ENCODE measurements around the gene WFIKKN1.

WFIKKN1 gene

GRCh38 chr16:659618-660017 lies 28.8 kb downstream of the WFIKKN1 start:
- no peak for DNase-seq

- no peak for DNase-seq
Observed at GRCh38 chr16:660132-660458, 29.3 kb downstream of the WFIKKN1 start.

DNA sequence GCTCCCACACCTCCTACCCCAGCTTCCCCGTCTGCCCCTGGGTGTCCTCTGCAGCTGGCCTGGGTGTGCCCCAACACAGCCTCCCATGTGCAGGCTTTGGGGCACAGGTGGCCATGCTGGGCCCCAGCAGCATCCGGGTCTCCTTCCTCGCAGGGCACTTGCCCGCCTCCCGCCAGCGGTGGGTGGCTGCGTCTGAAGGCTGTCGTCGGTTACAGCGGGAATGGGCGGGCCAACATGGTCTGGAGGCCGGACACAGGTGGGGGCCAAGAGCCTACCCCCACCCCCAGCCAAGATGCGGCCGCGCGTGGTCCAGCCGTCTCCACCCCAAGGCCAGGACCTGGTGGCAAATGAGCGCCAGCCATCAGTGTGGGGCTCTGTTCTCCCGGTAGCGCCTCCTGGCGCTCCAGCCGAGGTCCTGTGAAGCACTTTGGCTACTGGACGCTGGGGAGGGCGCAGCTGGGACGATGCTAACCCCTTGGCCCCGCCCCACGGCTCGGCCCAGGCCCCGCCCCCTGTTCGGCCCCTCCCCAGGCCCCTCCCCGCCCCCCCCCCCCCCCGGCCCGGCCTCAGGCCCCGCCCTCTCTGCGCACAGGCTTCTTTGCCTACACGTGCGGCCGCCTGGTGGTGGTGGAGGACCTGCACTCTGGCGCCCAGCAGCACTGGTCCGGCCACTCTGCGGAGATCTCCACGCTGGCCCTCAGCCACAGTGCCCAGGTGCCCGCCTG lies 29.8 kb downstream of the WFIKKN1 start:
- no peak for DNase-seq

- DNase-seq, result no peak
Observed at GRCh38 chr16:661184-661821, 30.5 kb downstream of the WFIKKN1 start.

DNA sequence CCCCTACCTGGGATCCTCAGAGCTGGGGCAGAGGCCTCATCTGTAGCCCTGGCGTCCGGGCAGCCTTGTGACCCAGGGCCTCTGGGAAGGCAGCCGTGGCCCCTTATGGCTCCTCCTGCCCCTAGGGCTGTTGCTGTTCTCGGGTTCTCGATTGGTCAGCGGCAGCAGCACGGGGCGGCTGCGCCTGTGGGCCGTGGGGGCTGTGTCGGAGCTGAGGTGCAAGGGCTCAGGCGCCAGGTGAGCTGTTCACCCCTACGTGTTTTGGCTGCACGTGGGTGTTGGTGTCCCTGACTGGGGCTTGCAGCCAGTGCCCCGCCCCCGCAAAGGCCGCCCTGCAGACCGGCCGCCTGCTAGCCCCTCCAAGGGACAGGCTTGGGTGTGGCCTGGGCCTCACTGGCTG lies 31.3 kb downstream of the WFIKKN1 start:
- no peak for DNase-seq

DNA sequence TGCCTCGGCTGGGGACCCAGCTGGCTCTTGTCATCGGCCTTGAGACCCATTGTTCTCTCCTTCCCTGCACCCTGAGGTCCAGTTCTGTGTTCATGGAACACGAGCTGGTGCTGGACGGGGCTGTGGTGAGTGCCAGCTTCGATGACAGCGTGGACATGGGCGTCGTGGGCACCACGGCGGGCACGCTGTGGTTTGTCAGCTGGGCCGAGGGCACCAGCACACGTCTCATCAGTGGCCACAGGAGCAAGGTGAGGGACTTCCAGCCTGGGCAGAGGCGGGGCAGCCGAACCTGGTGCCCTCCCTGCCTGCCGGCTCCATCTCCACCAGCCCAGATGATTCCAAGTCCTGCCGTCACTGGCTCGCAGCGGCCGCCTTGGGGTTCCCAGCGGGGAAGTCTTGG lies 31.8 kb downstream of the WFIKKN1 start:
- no peak for DNase-seq

GRCh38 chr16:666572-666971 lies 35.8 kb downstream of the WFIKKN1 start:
- DNase-seq, result no peak

DNA sequence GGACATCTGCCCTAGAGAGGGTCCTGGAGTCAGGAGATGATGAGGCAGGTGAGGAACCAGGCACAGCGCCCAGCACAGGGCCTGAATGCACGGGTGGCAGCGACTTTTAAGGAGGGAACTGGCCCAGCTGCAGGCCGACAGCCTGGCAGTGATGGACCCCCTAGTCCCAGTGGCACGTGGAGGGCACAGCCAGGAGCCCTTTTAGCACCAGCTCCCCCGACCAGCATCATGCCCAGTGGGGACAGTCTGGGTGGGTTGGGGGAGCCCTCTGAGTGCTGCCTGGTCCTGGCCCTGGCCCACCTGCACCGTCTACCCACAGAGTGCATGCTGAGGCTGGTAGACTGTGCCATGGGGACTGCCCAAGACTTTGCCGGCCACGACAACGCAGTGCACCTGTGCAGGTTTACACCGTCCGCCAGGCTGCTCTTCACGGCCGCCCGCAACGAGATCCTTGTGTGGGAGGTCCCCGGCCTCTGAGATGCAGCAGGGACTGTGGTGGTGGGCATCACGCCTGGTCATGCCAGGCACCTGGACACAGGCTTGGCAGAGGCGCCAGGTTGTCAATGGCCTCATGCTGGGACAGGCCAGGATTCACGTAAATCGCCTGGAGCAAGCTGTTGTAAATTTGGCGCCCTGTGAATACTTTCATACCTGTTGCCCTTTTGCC lies 36.5 kb downstream of the WFIKKN1 start:
- no peak for DNase-seq

DNA sequence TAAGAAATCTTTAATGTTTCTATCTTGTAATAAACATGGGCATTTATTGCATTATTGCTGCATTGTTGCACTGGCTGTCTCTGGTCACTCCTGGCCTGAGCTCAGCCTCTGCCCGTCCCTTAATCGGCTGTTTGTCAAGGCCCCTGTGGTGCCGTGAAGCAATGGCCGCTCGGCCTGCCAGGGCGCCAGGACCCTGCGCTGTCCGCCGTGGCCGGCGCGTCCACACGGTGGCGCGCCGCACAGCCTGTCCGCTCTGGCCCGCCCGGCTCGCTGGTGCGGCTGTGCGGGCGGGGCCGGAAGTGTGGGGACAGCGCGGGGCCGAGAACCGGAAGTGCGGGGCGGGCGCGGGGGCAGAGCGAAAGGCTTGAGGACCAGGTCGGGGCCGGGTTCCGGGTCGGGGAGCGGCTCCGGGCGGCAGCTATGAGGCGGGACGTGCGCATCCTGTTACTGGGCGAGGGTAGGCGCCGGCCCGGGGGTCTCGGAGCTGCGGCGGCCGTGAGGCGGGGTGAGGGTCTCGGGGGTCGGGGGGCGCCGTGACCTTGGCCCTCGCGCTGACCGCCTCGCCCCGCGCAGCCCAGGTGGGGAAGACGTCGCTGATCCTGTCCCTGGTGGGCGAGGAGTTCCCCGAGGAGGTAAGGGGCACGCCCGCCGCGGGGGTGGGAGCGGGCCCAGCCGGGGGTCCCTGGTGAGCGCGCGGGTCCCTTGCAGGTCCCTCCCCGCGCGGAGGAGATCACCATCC lies 37.2 kb downstream of the WFIKKN1 start, which contains the start of gene RHOT2:
Gene RHOT2 (plus strand): TSS at position 353 of the 739 bp plus-strand sequence. CDS start 68 bp downstream, at position 421.
- peak; percentile 72 for DNase-seq

- DNase-seq, result no peak
Observed at GRCh38 chr16:668519-669171, 37.9 kb downstream of the WFIKKN1 start.

DNA sequence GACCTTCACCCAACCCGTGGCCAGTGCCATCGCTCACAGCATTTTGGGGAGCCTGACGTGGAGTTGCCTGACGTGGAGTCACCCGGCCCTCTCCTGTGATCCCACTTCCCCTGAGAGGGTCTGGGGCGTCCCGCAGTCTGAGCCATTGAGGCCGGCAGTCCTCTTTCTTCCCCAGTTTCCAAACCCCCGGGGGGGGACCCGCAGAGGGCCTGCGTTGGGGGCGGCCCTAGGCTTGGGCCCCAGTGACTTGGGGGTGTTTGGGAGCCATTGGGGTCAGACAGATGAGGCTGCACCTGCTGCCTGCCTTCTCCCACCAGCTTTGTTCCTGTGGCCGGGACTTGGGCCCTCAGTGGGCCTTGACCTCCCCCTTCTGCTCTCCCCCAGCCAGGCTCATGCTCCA lies 38.9 kb downstream of the WFIKKN1 start:
- DNase-seq, result no peak

DNA sequence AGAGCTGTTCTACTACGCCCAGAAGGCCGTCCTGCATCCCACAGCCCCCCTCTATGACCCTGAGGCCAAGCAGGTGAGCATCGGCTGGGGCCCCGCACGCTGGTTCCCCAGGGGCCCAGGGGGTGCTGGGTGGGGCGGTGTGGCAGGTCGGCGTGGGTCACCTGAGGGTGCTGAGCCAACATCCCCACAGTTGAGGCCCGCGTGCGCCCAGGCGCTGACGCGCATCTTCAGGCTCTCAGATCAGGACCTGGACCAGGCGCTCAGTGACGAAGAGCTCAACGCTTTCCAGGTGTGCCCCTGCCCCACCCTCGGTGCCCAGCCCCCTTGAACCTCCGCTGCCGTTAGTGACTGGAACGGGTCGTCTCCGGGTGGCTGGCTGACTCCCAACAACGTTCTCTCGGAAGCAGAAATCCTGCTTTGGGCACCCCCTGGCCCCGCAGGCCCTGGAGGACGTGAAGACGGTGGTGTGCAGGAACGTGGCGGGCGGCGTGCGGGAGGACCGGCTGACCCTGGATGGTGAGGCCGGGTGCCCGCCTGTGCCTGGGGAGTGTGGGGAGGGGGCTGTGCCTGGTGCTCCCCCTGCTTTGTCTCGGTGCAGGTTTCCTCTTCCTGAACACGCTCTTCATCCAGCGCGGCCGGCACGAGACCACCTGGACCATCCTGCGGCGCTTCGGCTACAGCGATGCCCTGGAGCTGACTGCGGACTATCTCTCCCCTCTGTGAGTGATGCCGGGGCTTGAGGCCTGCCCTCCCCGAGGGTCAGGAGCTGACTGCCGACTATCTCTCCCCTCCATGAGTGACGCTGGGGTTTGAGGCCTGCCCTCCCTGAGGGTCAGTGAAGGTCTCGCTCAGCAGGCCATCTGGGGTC lies 39.9 kb downstream of the WFIKKN1 start:
- DNase-seq, result no peak

DNA sequence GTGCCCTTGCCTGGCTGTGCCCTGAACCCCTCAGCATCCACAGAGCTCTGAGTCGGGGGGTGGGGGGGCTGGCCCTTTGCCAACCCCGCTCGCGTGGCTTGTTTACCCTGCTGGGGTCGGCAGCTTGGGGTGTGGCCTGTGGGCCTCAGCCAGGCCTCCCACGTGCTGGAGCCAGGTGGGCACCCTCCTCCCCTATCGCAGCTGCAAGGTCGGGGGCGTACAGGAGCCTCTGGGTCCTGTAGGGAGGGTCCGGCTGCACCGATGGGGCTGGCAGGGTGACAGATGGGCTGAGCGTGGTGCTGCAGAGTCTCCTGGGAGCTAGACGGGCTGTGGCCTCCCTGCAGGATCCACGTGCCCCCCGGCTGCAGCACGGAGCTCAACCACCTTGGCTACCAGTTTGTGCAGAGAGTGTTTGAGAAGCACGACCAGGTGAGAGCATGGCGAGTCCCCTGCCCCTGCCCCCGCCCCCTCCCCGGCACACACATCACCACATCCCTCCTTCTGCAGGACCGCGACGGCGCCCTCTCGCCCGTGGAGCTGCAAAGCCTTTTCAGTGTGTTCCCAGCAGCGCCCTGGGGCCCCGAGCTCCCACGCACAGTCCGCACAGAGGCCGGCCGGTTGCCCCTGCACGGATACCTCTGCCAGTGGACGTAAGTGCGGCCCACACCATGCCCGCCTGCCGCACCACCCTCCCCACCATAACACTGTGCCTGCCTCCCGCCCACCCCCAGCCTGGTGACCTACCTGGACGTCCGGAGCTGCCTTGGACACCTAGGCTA lies 40.8 kb downstream of the WFIKKN1 start:
- no peak for DNase-seq

GRCh38 chr16:672371-672770 lies 41.6 kb downstream of the WFIKKN1 start:
- no peak for DNase-seq

GRCh38 chr16:672851-673250 lies 42.1 kb downstream of the WFIKKN1 start:
- DNase-seq, result no peak

- no peak for DNase-seq
Observed at GRCh38 chr16:673399-673991, 42.7 kb downstream of the WFIKKN1 start.

GRCh38 chr16:674214-674881 lies 43.6 kb downstream of the WFIKKN1 start:
- no peak for DNase-seq

GRCh38 chr16:674968-675883 lies 44.4 kb downstream of the WFIKKN1 start, which contains the start of gene RHBDL1:
Gene RHBDL1, plus strand, starts transcription at chr16:675671. Its CDS starts 120 bp downstream, at chr16:675791.
- DNase-seq, result no peak
